DOHH2 (cell line): ENCODE results near the gene RAI1.

Experiments used
- EZH2phosphoT487 ChIP-seq: fragments of 200-600 bp; sonication (generic); IDR thresholded peaks from 2 replicates; pipeline ENCODE4 v1.6.1; 2017; ENCODE audit warnings: borderline replicate concordance, mild to moderate bottlenecking, antibody characterized with exemption, low read length, moderate library complexity, mixed read lengths
- TF ChIP-seq, protein P1 (sequence below): fragments of 200-600 bp; sonication (generic); IDR thresholded peaks from one replicate; pipeline ENCODE4 v1.5.1; 2014; ENCODE audit warnings: antibody characterized with exemption, mild to moderate bottlenecking, low read depth, low read length; ENCODE audit not compliant: poor library complexity, severe bottlenecking

DNA sequence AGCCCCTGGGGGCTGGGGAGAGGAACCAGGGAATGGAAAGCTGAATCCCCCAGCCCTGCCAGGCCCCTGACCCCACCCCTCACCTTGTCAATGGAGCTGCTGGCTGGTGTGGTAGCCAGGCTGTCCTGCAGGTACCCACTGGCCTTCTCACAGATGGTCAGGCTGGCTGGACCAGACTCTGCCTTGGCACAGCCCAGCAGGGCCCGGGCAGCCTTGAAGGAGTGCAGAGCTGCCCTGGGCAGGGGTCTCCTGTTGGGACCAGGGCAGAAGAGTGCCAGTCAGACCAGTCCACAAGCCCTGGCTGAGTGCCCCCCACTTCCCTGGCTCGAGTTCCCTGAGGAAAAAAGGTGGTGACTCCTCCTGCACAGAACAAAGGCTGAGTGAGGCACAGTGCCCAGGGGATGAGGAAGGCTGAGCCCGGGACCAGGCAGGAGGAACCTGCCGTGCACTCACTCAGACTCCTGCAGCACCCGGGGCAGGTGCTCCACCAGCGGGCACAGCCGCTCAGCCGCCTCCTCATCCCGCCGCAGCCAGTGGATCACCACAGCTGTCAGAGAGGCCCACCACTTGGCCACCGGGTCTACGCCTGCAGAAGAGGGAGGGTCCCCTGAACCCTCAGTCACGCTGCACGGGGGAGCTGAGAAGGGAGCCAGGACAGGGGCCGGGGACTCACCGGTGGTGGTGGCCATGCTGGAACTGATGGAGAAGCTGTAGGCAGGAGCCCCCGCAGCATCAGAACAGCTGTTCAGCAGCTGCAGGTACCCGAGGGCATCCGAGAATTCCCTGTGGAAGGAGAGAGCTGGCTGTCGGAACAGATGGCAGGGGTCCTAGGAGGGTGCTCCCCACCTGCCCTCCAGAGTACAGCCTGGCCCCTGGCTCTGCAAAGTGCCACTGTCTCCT is 133.2 kb downstream of the RAI1 start:
- TF ChIP-seq, protein P1, sequence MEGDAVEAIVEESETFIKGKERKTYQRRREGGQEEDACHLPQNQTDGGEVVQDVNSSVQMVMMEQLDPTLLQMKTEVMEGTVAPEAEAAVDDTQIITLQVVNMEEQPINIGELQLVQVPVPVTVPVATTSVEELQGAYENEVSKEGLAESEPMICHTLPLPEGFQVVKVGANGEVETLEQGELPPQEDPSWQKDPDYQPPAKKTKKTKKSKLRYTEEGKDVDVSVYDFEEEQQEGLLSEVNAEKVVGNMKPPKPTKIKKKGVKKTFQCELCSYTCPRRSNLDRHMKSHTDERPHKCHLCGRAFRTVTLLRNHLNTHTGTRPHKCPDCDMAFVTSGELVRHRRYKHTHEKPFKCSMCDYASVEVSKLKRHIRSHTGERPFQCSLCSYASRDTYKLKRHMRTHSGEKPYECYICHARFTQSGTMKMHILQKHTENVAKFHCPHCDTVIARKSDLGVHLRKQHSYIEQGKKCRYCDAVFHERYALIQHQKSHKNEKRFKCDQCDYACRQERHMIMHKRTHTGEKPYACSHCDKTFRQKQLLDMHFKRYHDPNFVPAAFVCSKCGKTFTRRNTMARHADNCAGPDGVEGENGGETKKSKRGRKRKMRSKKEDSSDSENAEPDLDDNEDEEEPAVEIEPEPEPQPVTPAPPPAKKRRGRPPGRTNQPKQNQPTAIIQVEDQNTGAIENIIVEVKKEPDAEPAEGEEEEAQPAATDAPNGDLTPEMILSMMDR: no peak
- no peak for TF ChIP-seq EZH2phosphoT487
